OCI-LY7 (cell line): ENCODE measurements around the gene NCAM2. TPM values are rescaled to one million over a fixed set of nuclear protein-coding genes. Genes with fewer than 3 reads are reported as not detected.

ENCODE experiments used
- BruUV-seq: library from RNA; stranded (reverse); fragments of 400-500 nt; replicated peaks from 2 replicates; lab custom pipeline; 2021; lab: Mats Ljungman, UMichigan
- CTCF ChIA-PET: fragments of 300-600 bp; sonication (Branson Sonifier 250); formaldehyde crosslinking; loops from one replicate; lab custom pipeline; 2022; ENCODE audit warnings: antibody characterized with exemption; ENCODE audit not compliant: unreplicated experiment; lab: Charles Lee
- POLR2A ChIA-PET: fragments of 300-600 bp; sonication (Branson Sonifier 250); formaldehyde crosslinking; loops from one replicate; lab custom pipeline; 2022; ENCODE audit warnings: antibody characterized with exemption; lab: Charles Lee
- DNase-seq: peaks from one replicate; pipeline ENCODE4 v3.0.0-alpha.2; 2015; ENCODE audit warnings: low spot score
- H2AFZ ChIP-seq: fragments of 200-600 bp; sonication (generic), shearing (Covaris generic); 2 replicates; pipeline ENCODE4 v1.6.1; 2014; ENCODE audit warnings: mild to moderate bottlenecking, antibody characterized with exemption, low read length, moderate library complexity
- H3K27ac ChIP-seq: fragments of 200-600 bp; sonication (generic); 2 replicates; pipeline ENCODE4 v1.5.1; 2014; ENCODE audit warnings: mixed run types, low read depth, mild to moderate bottlenecking, moderate library complexity, low read length, inconsistent platforms; ENCODE audit not compliant: poor library complexity, severe bottlenecking
- H3K36me3 ChIP-seq: fragments of 200-600 bp; sonication (generic); 2 replicates; pipeline ENCODE4 v1.6.1; 2014; ENCODE audit warnings: mild to moderate bottlenecking, antibody characterized with exemption, low read length, moderate library complexity, mixed read lengths; ENCODE audit not compliant: insufficient read depth
- H3K4me1 ChIP-seq: fragments of 200-600 bp; sonication (generic); 2 replicates; pipeline ENCODE4 v1.5.1; 2014; ENCODE audit warnings: mild to moderate bottlenecking, low read length; ENCODE audit not compliant: insufficient read depth, poor library complexity, severe bottlenecking
- H3K4me2 ChIP-seq: fragments of 200-600 bp; sonication (generic); 2 replicates; pipeline ENCODE4 v1.6.1; 2014; ENCODE audit warnings: mild to moderate bottlenecking, low read length
- H3K4me3 ChIP-seq: fragments of 200-600 bp; sonication (generic); 2 replicates; pipeline ENCODE4 v1.5.1; 2014; ENCODE audit warnings: mild to moderate bottlenecking, low read depth, low read length; ENCODE audit not compliant: poor library complexity, severe bottlenecking
- H3K79me2 ChIP-seq: fragments of 200-600 bp; sonication (generic); 2 replicates; pipeline ENCODE4 v1.6.1; 2016; ENCODE audit warnings: low read depth, mild to moderate bottlenecking, low read length, moderate library complexity, mixed read lengths; ENCODE audit not compliant: insufficient read depth
- H3K9me2 ChIP-seq: fragments of 200-600 bp; sonication (generic); 2 replicates; pipeline ENCODE4 v1.6.1; 2016; ENCODE audit warnings: mild to moderate bottlenecking, low read length, mixed read lengths; ENCODE audit not compliant: insufficient read depth
- H3K9me3 ChIP-seq: fragments of 200-600 bp; sonication (generic); 2 replicates; pipeline ENCODE4 v1.6.1; 2014; ENCODE audit warnings: mild to moderate bottlenecking, mixed run types, low read length, mixed read lengths
- H4K20me1 ChIP-seq: fragments of 200-600 bp; sonication (generic); 2 replicates; pipeline ENCODE4 v1.6.1; 2014; ENCODE audit warnings: mild to moderate bottlenecking, antibody characterized with exemption, low read length, moderate library complexity, mixed read lengths; ENCODE audit not compliant: insufficient read depth
- CTCF ChIP-seq: fragments of 200-600 bp; sonication (generic); conservative IDR thresholded peaks from 2 replicates; pipeline ENCODE4 v1.5.1; 2014; ENCODE audit warnings: mild to moderate bottlenecking, antibody characterized with exemption, low read length, moderate library complexity, mixed read lengths
- EZH2phosphoT487 ChIP-seq: fragments of 200-600 bp; sonication (generic); IDR thresholded peaks from 2 replicates; pipeline ENCODE4 v1.6.1; 2018; ENCODE audit warnings: low read depth, borderline replicate concordance, mild to moderate bottlenecking, mixed run types, antibody characterized with exemption, low read length, moderate library complexity, mixed read lengths
- intact Hi-C: fragments of 100-400 bp; cut with micrococcal nuclease; formaldehyde crosslinking; loops from one replicate; pipeline ENCODE4 v1.10.0; 2022; ENCODE audit not compliant: unreplicated experiment
- total RNA-seq, 2 experiments: library from RNA; depleted of rRNA in 1 of 2; stranded (reverse); fragments of >200 nt in 1 of 2; shearing (Covaris generic) in 1 of 2; gene quantifications; 2 replicates each; pipeline ENCODE4 v1.2.3, GENCODE V29; 2014 to 2022

Gene NCAM2
- total RNA-seq, 2 experiments from 2014 or later: not detected

- Histone ChIP-seq H3K4me2 (no peak overlapping the region), H3K27ac (no peak overlapping the region), H2AFZ (no peak overlapping the region), H3K4me3 (no peak overlapping the region), H3K9me2 (no peaks in the 10 kb centered on the region), H3K9me3 (peaks cover 23% of the 10 kb centered on the region), H3K36me3 (no peaks in the 10 kb centered on the region), H3K4me1 (no peaks in the 10 kb centered on the region), H3K79me2 (no peaks in the 10 kb centered on the region), H4K20me1 (no peaks in the 10 kb centered on the region)
- DNase-seq: no peak
- CTCF ChIA-PET: no interaction called here
- POLR2A ChIA-PET: interaction anchor here (0.7 kb wide), 1 partner anchor 11 kb away, joined by 3 read pairs; no protein-coding TSS in a partner anchor
- no TSS peak for BruUV-seq
- TF ChIP-seq EZH2phosphoT487: no peak
- intact Hi-C loops: no loop called here
Measured at GRCh38 chr21:21366277-21366676, 368.1 kb downstream of the NCAM2 start.

GRCh38 chr21:21367583-21367982, 369.4 kb downstream of the NCAM2 start:
- BruUV-seq: no TSS peak
- intact Hi-C loops: no loop called here
- Histone ChIP-seq H4K20me1 (no peaks in the 10 kb centered on the region), H3K4me1 (no peaks in the 10 kb centered on the region), H3K27ac (no peak overlapping the region), H3K9me3 (peaks cover 23% of the 10 kb centered on the region; the same call in 1 of the 2 replicates), H3K4me2 (no peak overlapping the region), H3K4me3 (no peak overlapping the region), H3K9me2 (no peaks in the 10 kb centered on the region), H3K79me2 (no peaks in the 10 kb centered on the region), H3K36me3 (no peaks in the 10 kb centered on the region), H2AFZ (no peak overlapping the region)
- no peak for TF ChIP-seq EZH2phosphoT487
- no peak for TF ChIP-seq CTCF
- CTCF ChIA-PET: no interaction called here
- DNase-seq: no peak
- POLR2A ChIA-PET: interaction anchor here (0.6 kb wide), 1 partner anchor 1255 kb away, joined by 3 read pairs; no protein-coding TSS in a partner anchor

- peaks cover 40% of the 10 kb centered on the region; the same call in 1 of the 2 replicates for H3K9me3 ChIP-seq
- no TSS peak for BruUV-seq
- no peaks in the 10 kb centered on the region for H4K20me1 ChIP-seq
- no peaks in the 10 kb centered on the region for H3K4me1 ChIP-seq
- H3K4me3 ChIP-seq: no peak overlapping the region
- DNase-seq: no peak
- H2AFZ ChIP-seq: no peak overlapping the region
- H3K4me2 ChIP-seq: no peak overlapping the region
- no peaks in the 10 kb centered on the region for H3K79me2 ChIP-seq
- H3K27ac ChIP-seq: no peak overlapping the region
- CTCF ChIA-PET: no interaction called here
- intact Hi-C loops: no loop called here
- no peaks in the 10 kb centered on the region for H3K36me3 ChIP-seq
- POLR2A ChIA-PET: interaction anchor here (0.6 kb wide), 1 partner anchor 62 kb away, joined by 3 read pairs; no protein-coding TSS in a partner anchor
- H3K9me2 ChIP-seq: no peaks in the 10 kb centered on the region
- TF ChIP-seq EZH2phosphoT487 (no peak), CTCF (no peak)
Measured at GRCh38 chr21:21373969-21374368, 375.8 kb downstream of the NCAM2 start.
